ENCODE measurements around the gene SHLD2.
"Not testable (repeated sequence)": the region's sequence is repeated elsewhere in the genome, so short reads cannot be mapped to it uniquely, and the experiment has no call there.

SHLD2 gene

GRCh38 chr10:87089746-87090145, 5.3 kb upstream of the SHLD2 start:
- Histone ChIP-seq H3K4me2 (ENCODE audit: low read length) (no peak overlapping the region), H3K9me3 (replicated peaks; ENCODE audit: low read length) (no peaks in the 10 kb centered on the region), H3K9ac (ENCODE audit: low read depth, low read length) (no peak overlapping the region), H3K4me3 (ENCODE audit: low read length) (no peak overlapping the region), H3K4me1 (ENCODE audit: control insufficient read depth, insufficient read depth, low read length) (peaks cover 34% of the 10 kb centered on the region), H3K27me3 (ENCODE audit: control insufficient read depth, insufficient read depth, low read length) (no peaks in the 10 kb centered on the region), H3K36me3 (ENCODE audit: insufficient read depth, low read length) (peaks cover 20% of the 10 kb centered on the region)

GRCh38 chr10:87090779-87091178, 4.2 kb upstream of the SHLD2 start:
- H3K4me3 ChIP-seq (ENCODE audit: low read length): no peak overlapping the region
- peak overlapping the region; percentile 77 for H3K4me2 ChIP-seq (ENCODE audit: low read length)
- no peaks in the 10 kb centered on the region for H3K27me3 ChIP-seq (ENCODE audit: control insufficient read depth, insufficient read depth, low read length)
- peaks cover 28% of the 10 kb centered on the region for H3K4me1 ChIP-seq (ENCODE audit: control insufficient read depth, insufficient read depth, low read length)
- peaks cover 20% of the 10 kb centered on the region for H3K36me3 ChIP-seq (ENCODE audit: insufficient read depth, low read length)
- no peaks in the 10 kb centered on the region for H3K9me3 ChIP-seq (replicated peaks; ENCODE audit: low read length)
- no peak overlapping the region for H3K9ac ChIP-seq (ENCODE audit: low read depth, low read length)

GRCh38 chr10:87092376-87092860, 2.6 kb upstream of the SHLD2 start:
- peak overlapping the region; percentile 88 for H3K4me3 ChIP-seq (ENCODE audit: low read length)
- H3K27me3 ChIP-seq (ENCODE audit: control insufficient read depth, insufficient read depth, low read length): no peaks in the 10 kb centered on the region
- H3K4me1 ChIP-seq (ENCODE audit: control insufficient read depth, insufficient read depth, low read length): peaks cover 38% of the 10 kb centered on the region
- peak overlapping the region; percentile 77 for H3K4me2 ChIP-seq (ENCODE audit: low read length)
- peaks cover 16% of the 10 kb centered on the region for H3K36me3 ChIP-seq (ENCODE audit: insufficient read depth, low read length)
- peak overlapping the region; percentile 95 for H3K9ac ChIP-seq (ENCODE audit: low read depth, low read length)
- H3K9me3 ChIP-seq (replicated peaks; ENCODE audit: low read length): no peaks in the 10 kb centered on the region

GRCh38 chr10:87092861-87093631, 2.0 kb upstream of the SHLD2 start:
- Histone ChIP-seq H3K9ac (ENCODE audit: low read depth, low read length) (peak overlapping the region; percentile 95), H3K4me1 (ENCODE audit: control insufficient read depth, insufficient read depth, low read length) (peaks cover 38% of the 10 kb centered on the region), H3K4me3 (ENCODE audit: low read length) (peak overlapping the region; percentile 88), H3K27me3 (ENCODE audit: control insufficient read depth, insufficient read depth, low read length) (no peaks in the 10 kb centered on the region), H3K36me3 (ENCODE audit: insufficient read depth, low read length) (peaks cover 14% of the 10 kb centered on the region), H3K9me3 (replicated peaks; ENCODE audit: low read length) (no peaks in the 10 kb centered on the region), H3K4me2 (ENCODE audit: low read length) (peak overlapping the region; percentile 77)

DNA sequence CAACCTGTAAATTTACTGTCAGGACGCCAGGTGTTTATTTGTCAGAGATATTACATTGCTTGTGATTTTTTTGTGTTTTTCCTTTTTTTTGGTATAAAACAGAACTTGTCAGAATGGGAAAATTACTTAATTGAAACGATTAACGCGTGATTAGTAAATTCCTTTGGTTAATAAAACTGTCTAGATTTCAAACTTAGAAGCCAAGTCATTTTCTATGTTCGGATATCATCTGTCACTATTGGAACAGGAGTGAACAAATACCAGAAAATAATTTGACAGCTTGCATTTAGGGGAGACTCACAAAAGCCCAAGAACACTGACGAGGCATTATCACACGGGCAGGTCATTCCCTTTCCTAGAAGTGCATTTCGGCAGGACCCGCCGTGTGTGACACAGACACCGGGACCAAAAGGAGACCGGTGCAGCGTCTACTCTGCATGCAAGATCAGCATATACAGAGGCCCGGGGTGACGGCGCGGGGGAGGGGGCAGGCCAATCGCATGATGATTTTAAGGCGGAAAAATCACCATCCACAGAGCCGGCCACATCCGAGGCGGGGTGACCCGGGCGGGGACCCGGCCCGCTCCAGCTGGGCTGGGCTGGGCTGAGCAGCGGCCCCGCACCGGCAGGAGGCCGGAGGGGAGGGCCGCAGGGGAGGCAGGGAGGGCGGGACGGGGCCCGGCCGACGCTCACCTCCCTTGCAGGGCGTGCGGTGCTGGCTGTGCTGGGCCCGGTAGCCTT, 1.2 kb upstream of the SHLD2 start:
- Histone ChIP-seq H3K4me1 (ENCODE audit: control insufficient read depth, insufficient read depth, low read length) (peaks cover 38% of the 10 kb centered on the region), H3K9me3 (replicated peaks; ENCODE audit: low read length) (no peaks in the 10 kb centered on the region), H3K27me3 (ENCODE audit: control insufficient read depth, insufficient read depth, low read length) (no peaks in the 10 kb centered on the region), H3K4me3 (ENCODE audit: low read length) (peak overlapping the region; percentile 88), H3K36me3 (ENCODE audit: insufficient read depth, low read length) (peaks cover 15% of the 10 kb centered on the region), H3K9ac (ENCODE audit: low read depth, low read length) (peak overlapping the region; percentile 95), H3K4me2 (ENCODE audit: low read length) (peak overlapping the region; percentile 77)

- peaks cover 26% of the 10 kb centered on the region for H3K4me1 ChIP-seq (ENCODE audit: control insufficient read depth, insufficient read depth, low read length)
Observed at GRCh38 chr10:87095236-87095945, 385 bp downstream of the SHLD2 start.

DNA sequence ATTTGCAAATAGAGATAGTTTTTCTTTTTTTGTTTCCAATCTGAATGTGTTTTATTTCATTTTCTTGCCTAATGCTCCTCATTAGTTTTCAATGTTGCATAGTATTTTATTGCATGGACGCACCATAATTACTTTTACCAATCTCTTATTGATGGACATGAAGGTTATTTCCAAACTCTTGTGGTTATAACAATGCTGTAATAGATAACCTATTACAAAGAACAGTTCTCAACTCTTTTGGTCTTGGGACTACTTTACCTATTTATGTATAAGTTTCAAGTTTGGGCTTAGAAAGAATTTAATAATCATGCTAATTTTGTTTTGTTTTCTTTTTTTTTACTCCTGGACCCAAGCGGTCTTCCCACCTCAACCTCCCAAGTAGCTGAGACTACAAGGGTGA, 7.0 kb downstream of the SHLD2 start:
- Histone ChIP-seq H3K4me2 (ENCODE audit: low read length) (no peak overlapping the region), H3K36me3 (ENCODE audit: insufficient read depth, low read length) (peaks cover 52% of the 10 kb centered on the region), H3K27me3 (ENCODE audit: control insufficient read depth, insufficient read depth, low read length) (no peaks in the 10 kb centered on the region), H3K4me1 (ENCODE audit: control insufficient read depth, insufficient read depth, low read length) (no peaks in the 10 kb centered on the region), H3K9me3 (replicated peaks; ENCODE audit: low read length) (no peaks in the 10 kb centered on the region), H3K9ac (ENCODE audit: low read depth, low read length) (no peak overlapping the region), H3K4me3 (ENCODE audit: low read length) (no peak overlapping the region)

More at GRCh38 chr10:87095236-87095945, 385 bp downstream of the SHLD2 start:
- no peaks in the 10 kb centered on the region for H3K9me3 ChIP-seq (replicated peaks; ENCODE audit: low read length)
- peak overlapping the region; percentile 70 for H3K4me3 ChIP-seq (ENCODE audit: low read length)
- peak overlapping the region; percentile 78 for H3K9ac ChIP-seq (ENCODE audit: low read depth, low read length)
- H3K27me3 ChIP-seq (ENCODE audit: control insufficient read depth, insufficient read depth, low read length): no peaks in the 10 kb centered on the region
- peak overlapping the region; percentile 78 for H3K4me2 ChIP-seq (ENCODE audit: low read length)
- peaks cover 13% of the 10 kb centered on the region for H3K36me3 ChIP-seq (ENCODE audit: insufficient read depth, low read length)

DNA sequence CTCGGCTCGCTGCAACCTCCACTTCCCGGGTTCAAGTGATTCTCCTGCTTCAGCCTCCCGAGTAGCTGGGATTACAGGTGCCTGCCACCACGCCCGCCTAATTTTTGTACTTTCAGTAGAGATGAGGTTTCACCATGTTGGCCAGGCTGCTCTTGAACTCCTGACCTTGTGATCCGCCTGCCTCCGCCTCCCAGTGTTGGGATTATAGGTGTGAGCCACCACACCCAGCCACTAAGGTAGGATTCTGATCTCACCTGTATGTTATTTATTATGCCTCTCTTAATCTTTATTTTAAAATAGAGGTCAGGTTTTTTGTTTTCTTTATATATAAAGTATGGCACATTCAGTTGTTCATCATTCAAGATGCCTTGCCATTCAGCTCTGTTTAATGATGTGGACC, 9.7 kb downstream of the SHLD2 start:
- not testable (repeated sequence) for H3K9ac ChIP-seq (ENCODE audit: low read depth, low read length); H3K27me3 ChIP-seq (ENCODE audit: control insufficient read depth, insufficient read depth, low read length); H3K4me3 ChIP-seq (ENCODE audit: low read length); H3K4me1 ChIP-seq (ENCODE audit: control insufficient read depth, insufficient read depth, low read length); H3K4me2 ChIP-seq (ENCODE audit: low read length); H3K9me3 ChIP-seq (replicated peaks; ENCODE audit: low read length)
- peaks cover 59% of the 10 kb centered on the region for H3K36me3 ChIP-seq (ENCODE audit: insufficient read depth, low read length)

DNA sequence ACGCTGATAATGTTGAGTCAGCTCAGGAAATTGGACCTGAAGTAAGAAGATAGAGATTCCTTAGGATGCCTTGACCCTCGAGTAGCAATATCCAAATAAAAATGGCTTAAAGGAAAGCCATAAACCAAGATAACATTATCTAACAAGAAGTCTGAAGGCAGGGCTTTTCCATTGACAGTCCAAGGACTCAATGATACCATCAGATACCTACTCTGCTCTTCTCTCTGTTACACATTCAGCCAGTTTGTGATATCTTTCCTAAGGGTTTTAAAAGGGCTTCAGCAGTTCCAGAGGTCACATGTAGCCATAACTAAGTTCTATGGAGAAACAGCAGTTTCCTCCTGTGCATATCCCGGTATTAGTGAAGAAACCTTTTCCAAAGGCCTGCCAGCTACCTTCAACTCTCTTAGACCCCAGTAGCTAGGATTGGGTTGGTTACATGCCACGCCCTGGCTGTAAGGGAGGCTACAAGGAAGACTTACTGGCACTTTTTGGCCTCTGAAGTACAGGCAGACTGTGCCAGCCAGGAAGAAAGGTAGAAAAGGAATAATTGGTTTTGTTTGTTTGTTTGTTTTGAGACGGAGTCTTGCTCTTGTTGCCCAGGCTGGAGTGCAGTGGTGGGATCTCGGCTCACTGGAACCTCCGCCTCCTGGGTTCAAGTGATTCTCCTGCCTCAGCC, 10.6 kb downstream of the SHLD2 start:
- peaks cover 60% of the 10 kb centered on the region for H3K36me3 ChIP-seq (ENCODE audit: insufficient read depth, low read length)
- no peaks in the 10 kb centered on the region for H3K9me3 ChIP-seq (replicated peaks; ENCODE audit: low read length)
- H3K27me3 ChIP-seq (ENCODE audit: control insufficient read depth, insufficient read depth, low read length): no peaks in the 10 kb centered on the region
- H3K9ac ChIP-seq (ENCODE audit: low read depth, low read length): no peak overlapping the region
- H3K4me3 ChIP-seq (ENCODE audit: low read length): no peak overlapping the region
- H3K4me1 ChIP-seq (ENCODE audit: control insufficient read depth, insufficient read depth, low read length): no peaks in the 10 kb centered on the region
- no peak overlapping the region for H3K4me2 ChIP-seq (ENCODE audit: low read length)

GRCh38 chr10:87118122-87118521, 23.1 kb downstream of the SHLD2 start:
- not testable (repeated sequence) for H3K4me1 ChIP-seq (ENCODE audit: control insufficient read depth, insufficient read depth, low read length); H3K9ac ChIP-seq (ENCODE audit: low read depth, low read length); H3K9me3 ChIP-seq (replicated peaks; ENCODE audit: low read length); H3K4me2 ChIP-seq (ENCODE audit: low read length); H3K36me3 ChIP-seq (ENCODE audit: insufficient read depth, low read length); H3K27me3 ChIP-seq (ENCODE audit: control insufficient read depth, insufficient read depth, low read length); H3K4me3 ChIP-seq (ENCODE audit: low read length)

DNA sequence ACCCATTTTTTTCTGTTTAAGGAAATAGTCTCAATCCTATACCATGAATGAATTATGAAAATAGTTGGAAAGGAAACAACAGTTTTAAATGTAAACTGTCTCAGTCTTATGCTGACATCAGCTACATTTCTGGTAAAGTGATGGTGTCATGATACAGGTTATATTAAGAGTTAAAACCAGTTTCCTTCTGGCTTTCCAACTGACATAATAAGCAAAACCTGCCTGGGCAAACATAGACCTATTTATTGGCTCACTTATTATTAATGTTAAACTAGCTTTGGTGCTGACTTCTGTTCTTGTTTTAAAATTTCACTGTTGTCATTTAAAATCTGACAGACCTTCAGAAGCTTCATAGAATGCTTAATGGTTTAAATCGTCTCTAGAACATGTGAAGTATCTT, 24.0 kb downstream of the SHLD2 start:
- H3K9ac ChIP-seq (ENCODE audit: low read depth, low read length): not testable (repeated sequence)

More for the DNA sequence above, 24.0 kb downstream of the SHLD2 start:
- not testable (repeated sequence) for H3K4me3 ChIP-seq (ENCODE audit: low read length); H3K27me3 ChIP-seq (ENCODE audit: control insufficient read depth, insufficient read depth, low read length); H3K9me3 ChIP-seq (replicated peaks; ENCODE audit: low read length); H3K4me2 ChIP-seq (ENCODE audit: low read length); H3K36me3 ChIP-seq (ENCODE audit: insufficient read depth, low read length); H3K4me1 ChIP-seq (ENCODE audit: control insufficient read depth, insufficient read depth, low read length)

Measured in skeletal muscle satellite cell (primary cell).